A673 (cell line): ENCODE results near the gene ASTN2.

Experiments
- EZH2 ChIP-seq: fragments of 200-600 bp; sonication (generic); IDR thresholded peaks from 2 replicates; pipeline ENCODE4 v1.6.1; 2017; ENCODE audit warnings: borderline replicate concordance, low read depth, mild to moderate bottlenecking, mixed read lengths, antibody characterized with exemption, low read length; ENCODE audit not compliant: poor library complexity, severe bottlenecking
- TF ChIP-seq, protein P1 (sequence below): fragments of 300-800, 200-600 bp; sonication (generic); conservative IDR thresholded peaks from 2 replicates; pipeline ENCODE4 v1.5.1; 2017; ENCODE audit warnings: low read depth, mild to moderate bottlenecking, antibody characterized with exemption, low read length, moderate library complexity, mixed read lengths

- TF ChIP-seq, protein P1, sequence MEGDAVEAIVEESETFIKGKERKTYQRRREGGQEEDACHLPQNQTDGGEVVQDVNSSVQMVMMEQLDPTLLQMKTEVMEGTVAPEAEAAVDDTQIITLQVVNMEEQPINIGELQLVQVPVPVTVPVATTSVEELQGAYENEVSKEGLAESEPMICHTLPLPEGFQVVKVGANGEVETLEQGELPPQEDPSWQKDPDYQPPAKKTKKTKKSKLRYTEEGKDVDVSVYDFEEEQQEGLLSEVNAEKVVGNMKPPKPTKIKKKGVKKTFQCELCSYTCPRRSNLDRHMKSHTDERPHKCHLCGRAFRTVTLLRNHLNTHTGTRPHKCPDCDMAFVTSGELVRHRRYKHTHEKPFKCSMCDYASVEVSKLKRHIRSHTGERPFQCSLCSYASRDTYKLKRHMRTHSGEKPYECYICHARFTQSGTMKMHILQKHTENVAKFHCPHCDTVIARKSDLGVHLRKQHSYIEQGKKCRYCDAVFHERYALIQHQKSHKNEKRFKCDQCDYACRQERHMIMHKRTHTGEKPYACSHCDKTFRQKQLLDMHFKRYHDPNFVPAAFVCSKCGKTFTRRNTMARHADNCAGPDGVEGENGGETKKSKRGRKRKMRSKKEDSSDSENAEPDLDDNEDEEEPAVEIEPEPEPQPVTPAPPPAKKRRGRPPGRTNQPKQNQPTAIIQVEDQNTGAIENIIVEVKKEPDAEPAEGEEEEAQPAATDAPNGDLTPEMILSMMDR, result no peak
- no peak for TF ChIP-seq EZH2
Measured at GRCh38 chr9:117424291-117424690, 9.4 kb upstream of the ASTN2 start.
